G401 (cell line): ENCODE results near the gene VWA2. TPM values are rescaled to one million over a fixed set of nuclear protein-coding genes. Genes with fewer than 3 reads are reported as not detected.

ENCODE experiments used
- DNase-seq: peaks from one replicate; pipeline ENCODE4 v3.0.0-alpha.2; 2015; ENCODE audit warnings: low spot score
- in situ Hi-C: cut with HindIII; loops from 2 replicates; pipeline ENCODE4 v1.10.0; 2016; ENCODE audit warnings: low sequenced_read_pairs, mixed read lengths
- total RNA-seq: library from RNA; depleted of rRNA; stranded (reverse); fragments of >200 nt; shearing (Covaris generic); gene quantifications from 2 replicates; pipeline ENCODE4 v1.2.3, GENCODE V29; 2014

The VWA2 gene
- total RNA-seq, 1 experiment from 2014 or later, result not detected

DNA sequence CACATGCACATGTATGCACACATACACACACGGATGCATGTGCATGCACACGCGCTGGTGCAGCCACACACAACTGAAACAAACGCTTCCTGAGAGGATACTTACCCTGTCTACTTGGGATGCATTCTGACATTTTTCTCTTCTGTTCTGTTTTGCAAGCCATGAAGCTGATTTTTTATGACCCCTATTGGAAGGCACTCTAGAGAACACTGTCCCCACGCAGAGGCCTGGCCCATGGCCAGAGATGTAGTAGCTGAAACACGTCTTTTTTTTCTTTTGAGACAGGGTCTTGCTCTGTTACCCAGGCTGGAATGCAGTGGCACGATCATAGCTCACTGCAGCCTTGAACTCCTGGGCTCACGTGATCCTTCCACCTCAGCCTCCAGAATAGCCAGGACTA, 47.9 kb downstream of the VWA2 start:
- in situ Hi-C loops, result no loop called here

DNA sequence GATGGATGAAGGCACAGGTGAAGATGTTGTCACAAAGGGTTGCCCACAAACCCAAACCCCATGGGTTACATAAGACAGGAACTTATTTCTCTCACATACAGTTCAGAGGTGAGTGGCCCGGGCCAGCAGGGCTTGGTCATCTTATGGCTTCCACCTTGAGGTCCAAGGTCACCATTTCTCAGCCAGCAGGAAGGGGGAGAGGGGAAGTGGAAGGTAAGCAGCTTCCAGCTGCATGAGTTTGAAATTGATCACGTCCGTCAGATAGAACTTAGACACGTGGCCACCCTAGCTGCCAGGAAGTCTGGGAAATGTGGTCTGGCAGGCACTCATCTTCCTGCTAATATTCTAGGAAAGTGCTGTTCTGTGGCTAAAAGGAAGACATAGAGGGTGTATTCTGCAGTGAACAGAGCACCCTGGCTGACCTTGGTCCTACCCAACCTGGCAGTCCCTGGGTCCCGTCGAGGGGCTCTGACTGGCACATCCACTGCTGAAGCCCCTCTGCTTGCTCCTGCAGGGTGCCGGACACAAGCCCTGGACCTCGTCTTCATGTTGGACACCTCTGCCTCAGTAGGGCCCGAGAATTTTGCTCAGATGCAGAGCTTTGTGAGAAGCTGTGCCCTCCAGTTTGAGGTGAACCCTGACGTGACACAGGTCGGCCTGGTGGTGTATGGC, 49.5 kb downstream of the VWA2 start:
- in situ Hi-C loops, result no loop called here
- DNase-seq, result no peak

More for the DNA sequence above, 47.9 kb downstream of the VWA2 start:
- no peak for DNase-seq

- in situ Hi-C loops, result no loop called here
- DNase-seq, result no peak
Measured at GRCh38 chr10:114289096-114289436, 50.0 kb downstream of the VWA2 start.

GRCh38 chr10:114290038-114290437, 51.0 kb downstream of the VWA2 start:
- in situ Hi-C loops, result no loop called here
- no peak for DNase-seq

- in situ Hi-C loops, result no loop called here
- DNase-seq, result no peak
Measured at GRCh38 chr10:114291076-114291475, 52.0 kb downstream of the VWA2 start.

- in situ Hi-C loops, result no loop called here
- DNase-seq, result no peak
Measured at GRCh38 chr10:114291516-114291915, 52.5 kb downstream of the VWA2 start.

DNA sequence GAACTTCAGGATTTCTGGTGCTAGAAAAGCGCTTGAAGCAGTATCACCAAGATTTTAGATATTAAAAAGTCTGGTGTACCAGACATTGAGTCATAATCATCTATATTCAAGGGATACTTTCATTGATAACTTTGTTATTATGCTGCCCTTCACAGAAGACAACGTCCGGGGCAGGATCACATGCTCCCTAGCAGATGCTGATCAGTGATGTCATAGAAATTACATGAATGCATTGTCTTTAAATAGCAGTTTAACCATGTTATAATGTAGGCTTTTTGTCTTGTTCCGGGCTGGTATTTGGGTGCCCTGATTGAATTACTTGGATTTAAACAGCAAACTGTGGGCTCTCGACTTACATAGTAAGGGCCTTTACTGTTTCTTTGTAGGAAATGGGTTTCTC, 54.0 kb downstream of the VWA2 start:
- DNase-seq, result no peak
- in situ Hi-C loops, result no loop called here

DNA sequence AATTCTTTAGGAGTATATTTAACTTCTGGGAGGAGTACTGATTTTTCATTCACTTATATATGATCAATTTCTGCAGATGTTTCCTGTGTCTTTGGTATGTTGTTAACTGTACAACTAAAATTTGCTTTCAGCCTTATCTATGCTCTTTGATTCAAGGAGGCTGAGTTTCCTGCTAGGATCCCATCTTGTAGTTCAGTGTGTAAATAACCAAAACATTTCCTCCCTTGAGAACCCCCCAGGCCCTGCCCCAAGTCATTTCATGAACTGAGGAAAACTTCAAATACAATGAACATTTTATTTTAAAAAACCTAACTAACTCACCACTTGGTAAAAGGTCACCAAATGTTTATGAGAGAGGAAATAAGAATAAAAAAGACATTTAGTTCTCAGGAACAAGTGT, 55.5 kb downstream of the VWA2 start:
- in situ Hi-C loops, result no loop called here
- DNase-seq, result no peak

DNA sequence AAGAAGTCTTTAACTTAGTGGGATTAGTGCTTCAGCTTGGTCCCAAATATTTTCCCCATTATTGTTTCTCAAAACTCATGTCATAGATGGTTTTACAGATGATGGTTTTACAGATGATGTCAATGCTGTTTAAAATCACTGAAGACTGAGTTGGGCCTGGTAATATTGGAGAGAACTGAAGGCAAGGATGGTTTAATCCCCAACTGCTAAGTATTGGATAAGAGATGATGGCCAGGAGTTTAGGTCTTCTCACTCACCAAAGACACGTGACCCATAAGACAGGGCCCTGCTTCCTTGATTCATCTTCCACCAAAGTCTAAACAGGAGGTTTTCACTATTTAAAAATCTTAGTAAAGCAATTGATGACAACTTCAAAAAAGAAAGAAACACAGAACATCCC, 56.3 kb downstream of the VWA2 start:
- in situ Hi-C loops, result no loop called here
- DNase-seq, result no peak

GRCh38 chr10:114297136-114297705, 58.2 kb downstream of the VWA2 start:
- DNase-seq, result no peak
- in situ Hi-C loops, result no loop called here

GRCh38 chr10:114300036-114300645, 61.1 kb downstream of the VWA2 start:
- in situ Hi-C loops, result no loop called here
- DNase-seq, result no peak

GRCh38 chr10:114301177-114301576, 62.1 kb downstream of the VWA2 start:
- DNase-seq, result no peak
- in situ Hi-C loops, result no loop called here

- in situ Hi-C loops, result no loop called here
Measured at GRCh38 chr10:114301951-114302710, 63.1 kb downstream of the VWA2 start.

DNA sequence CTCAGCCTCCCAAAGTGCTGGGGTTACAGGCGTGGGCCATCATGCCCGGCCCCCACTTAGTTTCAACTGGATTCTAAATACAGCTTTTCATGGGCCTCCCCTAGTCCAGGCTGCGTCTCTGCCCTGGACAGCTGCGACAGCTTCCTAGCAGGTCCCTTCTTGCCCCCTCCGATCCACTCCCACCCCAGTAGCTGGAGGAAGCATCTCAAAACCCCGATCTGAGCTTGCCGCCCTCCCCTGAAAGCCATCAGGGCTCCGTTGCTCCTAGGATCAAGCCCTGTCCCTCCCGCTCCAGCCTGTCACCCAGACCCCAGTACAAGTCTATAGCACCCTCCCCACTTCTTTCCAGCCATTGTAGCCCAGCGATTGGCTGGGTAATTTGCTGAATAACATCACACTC, 64.5 kb downstream of the VWA2 start:
- no peak for DNase-seq
- in situ Hi-C loops, result no loop called here

More at GRCh38 chr10:114301951-114302710, 63.1 kb downstream of the VWA2 start:
- peak; percentile 41 for DNase-seq

DNA sequence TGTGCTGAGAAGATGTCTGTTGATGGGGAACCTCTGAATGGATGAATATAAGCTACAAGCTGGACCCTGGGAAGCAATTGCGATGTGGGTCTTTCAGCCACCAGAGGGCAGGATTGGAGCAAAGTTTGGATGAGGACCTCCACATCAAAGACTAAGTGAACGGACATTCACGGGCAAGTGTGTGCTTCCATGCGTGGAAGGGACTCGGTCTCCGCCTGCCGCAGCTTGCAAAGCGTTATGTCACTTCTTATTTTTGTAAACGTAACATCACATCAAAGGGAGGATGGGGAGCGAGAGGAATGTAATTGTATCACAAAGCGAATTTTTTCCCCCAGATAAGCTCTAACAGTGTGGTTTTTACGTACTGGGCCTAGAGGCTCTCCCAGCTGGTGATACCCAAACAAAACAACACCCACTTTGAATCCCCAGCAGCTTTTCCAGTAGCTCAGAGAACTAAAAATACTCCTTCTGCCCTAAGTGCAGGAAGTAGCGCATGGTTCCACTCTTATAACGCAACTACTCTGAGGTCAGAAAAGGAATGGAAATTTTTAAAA, 65.0 kb downstream of the VWA2 start:
- in situ Hi-C loops, result no loop called here
- DNase-seq, result peak; percentile 93

DNA sequence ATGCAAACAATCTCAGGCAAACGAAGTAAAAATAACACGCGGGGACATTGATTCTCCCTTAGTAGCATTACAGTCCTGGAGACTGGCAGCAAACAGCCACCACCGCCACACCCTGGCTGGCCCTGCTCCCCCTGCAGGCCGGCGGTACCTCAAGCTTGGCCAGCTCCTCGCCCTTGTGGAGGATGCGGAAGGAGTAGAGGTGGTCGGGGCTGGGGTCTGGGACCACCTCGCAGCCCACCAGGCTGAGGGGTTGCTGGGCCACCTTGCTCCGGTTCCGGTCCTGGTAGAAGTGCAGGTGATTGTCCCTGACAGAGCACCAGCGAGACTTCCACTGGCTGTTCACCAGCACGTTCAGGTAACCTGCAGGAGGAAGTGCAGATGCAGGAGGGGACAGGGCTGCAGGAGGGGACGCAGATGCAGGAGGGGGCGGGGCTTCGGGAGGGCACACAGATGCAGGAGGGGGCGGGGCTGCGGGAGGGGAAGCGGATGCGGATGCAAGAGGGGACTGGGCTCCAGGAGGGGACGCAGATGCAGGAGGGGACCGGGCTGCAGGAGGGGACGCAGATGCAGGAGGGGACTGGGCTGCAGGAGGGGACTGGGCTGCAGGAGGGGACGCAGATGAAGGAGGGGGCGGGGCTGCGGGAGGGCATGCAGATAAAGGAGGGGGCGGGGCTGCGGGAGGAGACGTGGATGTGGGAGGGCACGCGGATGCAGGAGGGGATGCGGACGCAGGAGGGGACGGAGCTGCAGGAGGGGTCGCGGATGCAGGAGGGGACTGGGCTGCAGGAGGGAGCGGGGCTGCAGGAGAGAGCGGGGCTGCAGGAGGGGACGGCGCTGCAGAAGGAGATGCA, 65.7 kb downstream of the VWA2 start:
- in situ Hi-C loops, result no loop called here
- DNase-seq, result peak; percentile 47

DNA sequence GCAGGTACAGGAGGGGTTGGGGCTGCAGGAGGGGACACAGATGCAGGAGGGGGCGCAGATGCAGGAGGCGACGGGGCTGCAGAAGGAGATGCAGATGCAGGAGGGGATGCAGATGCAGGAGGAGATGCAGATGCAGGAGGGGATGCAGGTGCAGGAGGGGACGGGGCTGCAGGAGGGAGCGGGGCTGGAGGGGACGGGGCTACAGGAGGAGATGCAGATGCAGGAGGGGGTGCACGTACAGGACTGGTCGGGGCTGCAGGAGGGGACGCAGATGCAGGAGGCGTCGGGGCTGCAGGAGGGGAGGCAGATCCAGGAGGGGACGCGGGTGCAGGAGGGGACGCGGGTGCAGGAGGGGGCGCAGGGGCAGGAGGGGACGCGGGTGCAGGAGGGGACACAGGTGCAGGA, 66.5 kb downstream of the VWA2 start:
- in situ Hi-C loops, result no loop called here
- DNase-seq, result no peak

DNA sequence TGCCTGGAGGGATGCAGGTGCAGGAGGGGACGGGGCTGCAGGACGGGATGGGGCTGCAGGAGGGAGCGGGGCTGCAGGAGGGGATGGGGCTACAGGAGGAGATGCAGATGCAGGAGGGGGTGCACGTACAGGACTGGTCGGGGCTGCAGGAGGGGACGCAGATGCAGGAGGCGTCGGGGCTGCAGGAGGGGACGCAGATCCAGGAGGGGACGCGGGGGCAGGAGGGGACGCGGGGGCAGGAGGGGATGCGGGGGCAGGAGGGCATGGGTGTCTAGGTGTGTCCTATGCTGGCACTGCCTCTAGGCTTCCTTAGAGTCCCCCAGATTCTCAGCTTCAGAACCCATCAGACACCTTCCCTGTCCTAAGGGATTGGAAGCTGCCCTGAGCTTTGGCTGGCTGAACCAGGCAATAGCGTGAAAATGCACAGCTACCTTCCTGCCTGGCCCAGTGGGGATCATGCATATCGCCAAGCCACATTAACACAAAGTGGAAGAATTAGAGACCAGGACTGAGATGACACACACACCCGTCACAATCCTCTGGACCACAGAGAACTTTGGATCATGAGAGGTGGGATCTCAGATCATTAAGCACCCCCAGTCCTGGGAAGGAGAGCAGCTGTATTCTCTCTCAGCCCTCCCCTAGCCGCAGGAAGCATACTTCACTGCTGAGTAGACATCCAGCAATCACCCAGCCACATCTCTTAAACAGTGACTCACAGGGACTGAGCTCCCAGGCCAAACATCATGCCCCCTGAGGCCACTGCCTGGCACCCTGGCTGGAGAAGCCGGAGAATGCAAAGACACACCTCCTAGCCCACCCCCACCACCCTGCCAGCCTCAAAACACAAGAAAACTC, 67.3 kb downstream of the VWA2 start:
- peak; percentile 26 for DNase-seq
- in situ Hi-C loops, result no loop called here
